Activated CD4-positive, alpha-beta T cell treated with anti-CD3 and anti-CD28 coated beads for 36 hours (primary cell): ENCODE data around the gene HRCT1. TPM values are rescaled to one million over a fixed set of nuclear protein-coding genes. Genes with fewer than 3 reads are reported as not detected.

Source experiments
- ATAC-seq: fragments of 200-7000 bp; cut with Tn5 transposase; one replicate; pipeline ENCODE4 v1.10.0; 2021; ENCODE audit warnings: mild to moderate bottlenecking, moderate library complexity
- CTCF ChIA-PET: fragments of 350-600 bp; sonication (Branson Sonifier 250); formaldehyde crosslinking; loops from one replicate; lab custom pipeline; 2021; ENCODE audit warnings: antibody characterized with exemption; lab: Charles Lee
- POLR2A ChIA-PET: fragments of 350-600 bp; sonication (Branson Sonifier 250); formaldehyde crosslinking; loops from one replicate; lab custom pipeline; 2021; ENCODE audit warnings: antibody characterized with exemption, inconsistent platforms; lab: Charles Lee
- DNase-seq: peaks from one replicate; pipeline ENCODE4 v3.0.0-alpha.2; 2020
- H3K27ac Mint-ChIP-seq: one replicate; pipeline ENCODE4 v1.8.0; 2021; ENCODE audit warnings: mixed read lengths
- H3K27me3 Mint-ChIP-seq: one replicate; pipeline ENCODE4 v1.8.0; 2021; ENCODE audit warnings: mixed read lengths
- H3K36me3 Mint-ChIP-seq: one replicate; pipeline ENCODE4 v1.8.0; 2021; ENCODE audit warnings: low read depth, mixed read lengths
- H3K4me1 Mint-ChIP-seq: one replicate; pipeline ENCODE4 v1.8.0; 2021; ENCODE audit warnings: mixed read lengths
- H3K4me3 Mint-ChIP-seq: one replicate; pipeline ENCODE4 v1.8.0; 2021; ENCODE audit warnings: mild to moderate bottlenecking, moderate library complexity, mixed read lengths
- H3K9me3 Mint-ChIP-seq: one replicate; pipeline ENCODE4 v1.8.0; 2021; ENCODE audit warnings: low read depth, mixed read lengths
- intact Hi-C, 2 experiments: fragments of 100-400 bp; cut with DNase I in 1 of 2; cut with micrococcal nuclease in 1 of 2; formaldehyde crosslinking; loops; one replicate each; pipeline versions ENCODE4 v1.14.2 to v1.15.1; 2022 to 2024; cut with DNase I, micrococcal nuclease
- total RNA-seq, 2 experiments: library from RNA; stranded (reverse); gene quantifications; one replicate each; pipeline ENCODE4 v1.2.3, GENCODE V29; 2021

Gene HRCT1
- total RNA-seq, 2 experiments from 2014 or later = not detected

DNA sequence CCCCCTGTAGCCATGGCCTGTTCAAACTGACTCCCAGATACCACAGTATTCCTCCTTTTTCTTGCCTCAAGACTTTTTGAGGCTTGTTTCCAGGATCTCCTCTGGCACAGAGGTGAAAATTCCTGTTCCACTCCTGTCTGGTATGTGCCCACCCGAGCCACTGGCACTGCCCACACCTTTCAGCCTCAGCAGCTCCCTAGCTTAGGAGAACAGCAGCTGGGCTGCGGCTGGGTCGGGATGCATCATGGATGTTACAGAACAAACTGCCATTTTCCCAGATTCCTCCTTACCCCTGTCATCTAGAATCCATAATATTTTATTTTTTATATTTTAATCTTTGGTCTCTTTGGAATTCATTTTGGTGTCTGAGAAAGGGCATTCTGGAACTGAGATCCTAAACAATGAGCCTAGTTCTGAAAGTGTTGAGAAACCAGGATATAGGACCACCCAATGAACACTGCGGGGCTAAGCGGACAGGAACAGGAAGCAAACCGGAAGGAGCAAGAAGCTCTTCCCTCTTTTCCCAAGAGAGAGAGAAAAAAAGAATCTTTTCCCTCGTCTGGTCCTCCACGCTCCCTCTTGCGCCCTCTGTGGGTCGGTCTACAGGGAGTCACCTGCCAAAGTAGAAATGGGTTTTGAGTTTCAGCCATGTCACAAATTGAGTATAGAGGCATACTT lies 39.5 kb downstream of the HRCT1 start:
- peaks cover 59% of the 10 kb centered on the region for H3K4me1 Mint-ChIP-seq
- ATAC-seq (peak; percentile 76), DNase-seq (peak; percentile 87)
- no peaks in the 10 kb centered on the region for H3K27me3 Mint-ChIP-seq
- H3K4me3 Mint-ChIP-seq = no peak overlapping the region
- H3K9me3 Mint-ChIP-seq = no peaks in the 10 kb centered on the region
- intact Hi-C loops = loop anchor here (1.0 to 2.0 kb wide), 2 partner anchors 35 to 42 kb away; no protein-coding TSS in a partner anchor
- POLR2A ChIA-PET = interaction anchor here (0.7 kb wide), 1 partner anchor 40 kb away, joined by 3 read pairs; no protein-coding TSS in a partner anchor
- no peak overlapping the region for H3K27ac Mint-ChIP-seq
- CTCF ChIA-PET = interaction anchor here (0.6 to 5.5 kb wide), 21 partner anchors 9 to 383 kb away, joined by 3 to 69 read pairs (median 9); partner anchors contain the start of genes HRCT1 and OR2S2
- H3K36me3 Mint-ChIP-seq = no peaks in the 10 kb centered on the region

DNA sequence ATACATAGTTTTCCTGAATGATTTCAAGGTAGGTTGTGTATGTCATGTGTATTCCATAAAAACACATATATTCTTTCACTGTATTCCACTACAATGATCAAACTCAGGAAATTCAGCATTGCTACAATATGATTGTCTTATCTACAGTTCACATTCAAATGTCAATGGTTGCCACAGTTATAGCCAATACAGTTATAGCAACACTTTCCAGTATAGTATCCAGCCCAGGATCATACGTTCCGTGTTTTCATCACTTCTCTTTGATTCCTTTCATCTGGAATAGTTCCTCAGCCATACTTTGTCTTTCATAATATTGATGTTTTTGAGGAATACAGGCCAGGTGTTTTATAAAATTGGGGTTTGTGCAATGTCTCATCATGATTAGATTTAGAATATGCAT lies 42.4 kb downstream of the HRCT1 start:
- no peaks in the 10 kb centered on the region for H3K9me3 Mint-ChIP-seq
- ATAC-seq (no peak), DNase-seq (no peak)
- peaks cover 35% of the 10 kb centered on the region for H3K4me1 Mint-ChIP-seq
- CTCF ChIA-PET = interaction anchor here (2.1 kb wide), 1 partner anchor 45 kb away, joined by 9 read pairs; no protein-coding TSS in a partner anchor
- no peak overlapping the region for H3K27ac Mint-ChIP-seq
- POLR2A ChIA-PET = no interaction called here
- H3K27me3 Mint-ChIP-seq = no peaks in the 10 kb centered on the region
- no peak overlapping the region for H3K4me3 Mint-ChIP-seq
- intact Hi-C loops = no loop called here
- H3K36me3 Mint-ChIP-seq = no peaks in the 10 kb centered on the region

DNA sequence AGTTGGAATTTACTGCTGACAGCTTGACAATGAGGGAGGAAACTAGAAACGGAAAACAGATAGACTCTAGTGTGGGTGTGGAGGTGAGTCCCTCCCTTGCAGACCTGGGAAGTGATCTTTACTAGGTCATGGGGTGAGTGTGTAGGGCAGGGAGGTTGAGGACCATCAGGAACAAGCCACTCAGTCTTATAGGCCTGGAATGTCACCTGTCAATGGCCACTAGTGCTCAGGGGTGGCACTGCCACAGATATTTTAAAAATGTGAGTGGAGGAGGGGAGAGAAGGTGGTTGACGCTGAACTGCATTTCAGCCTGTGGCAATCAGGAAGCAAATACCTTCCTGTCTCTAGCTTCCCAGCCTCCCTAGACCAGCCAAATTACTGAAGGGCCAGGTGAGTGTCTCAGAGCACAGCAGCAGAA lies 42.9 kb downstream of the HRCT1 start:
- POLR2A ChIA-PET = no interaction called here
- ATAC-seq = no peak

DNA sequence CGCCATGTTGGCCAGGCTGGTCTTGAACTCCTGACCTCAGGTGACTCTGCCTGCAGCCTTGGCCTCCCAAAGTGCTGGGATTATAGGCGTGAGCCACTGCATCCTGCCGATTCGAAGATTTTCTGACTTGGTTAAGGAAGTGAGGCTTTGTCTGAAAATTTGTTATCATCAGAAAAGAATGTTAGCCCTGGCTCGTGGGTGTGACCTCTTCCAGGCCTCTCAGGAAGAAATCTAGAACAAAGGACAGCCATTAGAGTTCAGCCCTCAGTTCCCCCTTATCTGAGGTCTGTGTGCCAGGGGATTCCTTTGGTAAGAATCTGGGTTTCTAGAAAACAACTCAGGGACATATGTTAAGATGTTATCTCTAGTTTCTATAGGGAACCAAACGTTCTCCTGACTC lies 45.7 kb downstream of the HRCT1 start:
- ATAC-seq (no peak), DNase-seq (no peak)
- intact Hi-C loops = loop anchor here in 1 of 2 experiments (10.0 kb wide), 1 partner anchor 373 kb away; no protein-coding TSS in a partner anchor
- Mint-ChIP-seq H3K27ac (no peak overlapping the region), H3K9me3 (no peaks in the 10 kb centered on the region), H3K36me3 (no peaks in the 10 kb centered on the region), H3K4me1 (peaks cover 15% of the 10 kb centered on the region), H3K4me3 (no peak overlapping the region), H3K27me3 (peaks cover 5% of the 10 kb centered on the region)
- ChIA-PET CTCF (interaction anchor here (1.0 to 2.3 kb wide), 7 partner anchors 9 to 72 kb away, joined by 3 to 17 read pairs (median 6); no protein-coding TSS in a partner anchor), POLR2A (no interaction called here)

More for the DNA sequence above, 42.9 kb downstream of the HRCT1 start:
- intact Hi-C loops = no loop called here
- peaks cover 30% of the 10 kb centered on the region for H3K4me1 Mint-ChIP-seq
- no peak overlapping the region for H3K4me3 Mint-ChIP-seq
- peak overlapping the region; percentile 13 for H3K27ac Mint-ChIP-seq
- no peak for DNase-seq
- CTCF ChIA-PET = interaction anchor here (2.1 kb wide), 1 partner anchor 46 kb away, joined by 9 read pairs; no protein-coding TSS in a partner anchor
- H3K9me3 Mint-ChIP-seq = no peaks in the 10 kb centered on the region
- H3K36me3 Mint-ChIP-seq = no peaks in the 10 kb centered on the region
- H3K27me3 Mint-ChIP-seq = no peaks in the 10 kb centered on the region

DNA sequence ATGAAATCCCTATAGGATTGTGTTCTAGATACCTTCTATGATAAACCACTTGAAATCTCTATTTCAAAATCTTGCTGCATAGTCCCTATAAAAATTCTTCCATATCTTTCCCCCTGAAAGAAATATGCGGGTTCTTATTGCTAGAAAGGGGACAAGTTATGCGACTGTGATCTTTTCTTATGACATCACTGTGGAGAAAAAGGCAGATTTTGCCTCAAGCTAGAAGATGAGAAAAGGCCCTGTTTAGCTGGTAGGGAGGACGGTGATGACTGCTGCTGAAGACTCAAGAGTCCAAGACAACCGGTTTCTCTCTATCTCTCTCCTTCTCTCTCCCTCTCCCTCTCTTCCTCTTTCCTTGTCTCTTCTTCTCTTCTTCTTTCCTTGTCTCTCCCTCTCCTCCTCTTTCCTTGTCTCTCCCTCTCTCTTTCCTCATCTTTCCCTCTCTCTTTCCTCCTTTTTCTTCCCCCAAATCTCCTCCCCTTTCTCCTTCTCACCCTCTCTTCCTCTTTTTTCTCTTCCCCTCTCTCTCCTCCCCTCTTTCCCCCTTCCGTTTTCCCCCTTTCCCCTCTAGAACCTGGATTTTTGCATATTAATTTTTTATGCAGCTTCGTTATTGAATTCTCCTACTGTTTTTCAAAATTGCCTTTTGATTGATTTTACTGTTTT lies 46.7 kb downstream of the HRCT1 start:
- no peak for ATAC-seq
- H3K9me3 Mint-ChIP-seq = no peaks in the 10 kb centered on the region
- no peak overlapping the region for H3K27ac Mint-ChIP-seq
- no peak for DNase-seq
- POLR2A ChIA-PET = no interaction called here
- no peak overlapping the region for H3K4me3 Mint-ChIP-seq
- CTCF ChIA-PET = interaction anchor here (0.6 to 2.3 kb wide), 16 partner anchors 10 to 1404 kb away, joined by 3 to 17 read pairs (median 4); no protein-coding TSS in a partner anchor
- peaks cover 5% of the 10 kb centered on the region for H3K27me3 Mint-ChIP-seq
- intact Hi-C loops = loop anchor here in 1 of 2 experiments (10.0 kb wide), 1 partner anchor 372 kb away; no protein-coding TSS in a partner anchor
- peaks cover 15% of the 10 kb centered on the region for H3K4me1 Mint-ChIP-seq
- H3K36me3 Mint-ChIP-seq = no peaks in the 10 kb centered on the region

DNA sequence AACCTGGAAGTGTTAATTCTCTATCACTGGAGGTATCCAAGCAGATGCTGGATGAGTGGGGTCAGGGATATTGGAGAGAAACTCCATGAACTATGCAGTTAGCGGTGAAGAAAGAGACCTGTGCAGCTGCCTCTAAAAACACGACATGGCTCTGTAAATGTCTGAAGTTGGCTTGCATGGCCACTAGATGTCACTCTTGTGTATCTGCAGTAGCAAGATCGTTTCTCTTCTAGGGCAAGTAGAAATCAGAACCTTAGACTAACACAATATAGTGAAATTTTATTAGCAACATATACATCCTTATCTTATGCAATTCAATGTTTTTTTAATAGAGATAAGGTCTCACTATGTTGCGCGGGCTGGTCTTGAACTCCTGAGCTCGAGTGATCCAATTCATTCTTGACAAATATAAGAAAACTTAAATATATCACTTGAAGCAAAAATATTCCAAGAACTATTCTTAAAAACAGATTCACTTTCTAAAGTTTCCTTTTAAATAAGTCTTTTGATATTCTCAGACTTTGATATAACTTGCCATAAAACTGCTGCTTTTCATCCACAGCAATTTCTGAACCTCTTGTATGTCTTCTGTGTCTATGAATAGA lies 49.0 kb downstream of the HRCT1 start:
- Mint-ChIP-seq H3K4me1 (peaks cover 4% of the 10 kb centered on the region), H3K27ac (no peak overlapping the region), H3K9me3 (no peaks in the 10 kb centered on the region), H3K27me3 (peaks cover 8% of the 10 kb centered on the region), H3K36me3 (no peaks in the 10 kb centered on the region), H3K4me3 (no peak overlapping the region)
- DNase-seq (peak; percentile 64), ATAC-seq (peak; percentile 83)
- POLR2A ChIA-PET = interaction anchor here (0.6 kb wide), 1 partner anchor 1598 kb away, joined by 4 read pairs; no protein-coding TSS in a partner anchor
- CTCF ChIA-PET = interaction anchor here (0.5 to 7.8 kb wide), 27 partner anchors 9 to 959 kb away, joined by 3 to 121 read pairs (median 4); partner anchors contain the start of genes RECK and TMEM8B
- intact Hi-C loops = loop anchor here (1.0 to 10.0 kb wide), 4 partner anchors 68 to 370 kb away; no protein-coding TSS in a partner anchor

DNA sequence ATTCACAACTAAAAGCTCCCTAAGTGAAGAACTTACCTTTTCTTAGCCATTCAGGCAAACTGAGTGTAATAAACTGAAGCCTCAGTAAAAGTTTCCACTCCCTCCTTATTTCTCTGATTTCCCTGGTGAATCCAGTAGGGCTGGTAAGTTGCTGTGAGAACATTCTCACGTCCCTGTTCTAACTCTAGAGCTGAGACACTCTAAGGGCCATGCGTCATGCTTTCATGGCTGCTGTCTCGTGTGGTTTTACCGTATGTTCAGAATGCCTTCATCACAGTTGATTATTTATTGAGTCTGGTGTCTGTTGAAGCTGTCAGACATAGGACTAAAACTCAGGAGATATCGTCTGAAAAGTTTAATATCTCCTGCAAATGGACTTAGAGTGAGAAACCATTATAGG lies 50.6 kb downstream of the HRCT1 start:
- intact Hi-C loops = loop anchor here in 1 of 2 experiments (10.0 kb wide), 1 partner anchor 368 kb away; no protein-coding TSS in a partner anchor
- Mint-ChIP-seq H3K36me3 (no peaks in the 10 kb centered on the region), H3K27me3 (peaks cover 8% of the 10 kb centered on the region), H3K4me3 (no peak overlapping the region), H3K9me3 (no peaks in the 10 kb centered on the region), H3K27ac (no peak overlapping the region), H3K4me1 (peaks cover 4% of the 10 kb centered on the region)
- POLR2A ChIA-PET = no interaction called here
- no peak for ATAC-seq
- CTCF ChIA-PET = interaction anchor here (0.8 to 7.8 kb wide), 12 partner anchors 12 to 372 kb away, joined by 3 to 121 read pairs (median 5); partner anchors contain the start of gene CLTA
- DNase-seq = no peak

Other genes starting within 250 kb of the HRCT1 start
- gene RMRP, start 248.2 kb upstream of the HRCT1 start, total RNA-seq = over 10,000 TPM in 1 of 2 experiments, 100 to 1,000 TPM in 1; 894 to 11,462 TPM
- gene CCDC107, start 247.9 kb upstream of the HRCT1 start, total RNA-seq = 10 to 100 TPM in 1 of 2 experiments, 1 to 10 TPM in 1; 7.9 to 10.4 TPM
- gene ARHGEF39, start 241.0 kb upstream of the HRCT1 start, total RNA-seq = 10 to 100 TPM; 19.1 to 23.1 TPM
- gene CA9, start 232.3 kb upstream of the HRCT1 start, total RNA-seq = 1 to 10 TPM; 2.9 to 3.1 TPM
- 1 to 10 TPM; 4.3 to 5.5 TPM for gene TPM2, start 216.3 kb upstream of the HRCT1 start, total RNA-seq
- 100 to 1,000 TPM; 217 to 238 TPM for gene TLN1, start 174.0 kb upstream of the HRCT1 start, total RNA-seq
- 10 to 100 TPM; 24.0 to 26.0 TPM for gene CREB3, start 173.5 kb upstream of the HRCT1 start, total RNA-seq
- gene GBA2, start 157.0 kb upstream of the HRCT1 start, total RNA-seq = 10 to 100 TPM; 19.6 to 23.7 TPM
- 10 to 100 TPM; 14.0 to 15.5 TPM for gene RGP1, start 156.9 kb upstream of the HRCT1 start, total RNA-seq
- under 1 TPM in 1 of 2 experiments, not detected in 1; 0.39 TPM for gene MSMP, start 151.9 kb upstream of the HRCT1 start, total RNA-seq
- gene NPR2, start 114.6 kb upstream of the HRCT1 start, total RNA-seq = 10 to 100 TPM in 1 of 2 experiments, 1 to 10 TPM in 1; 9.3 to 10.5 TPM
- gene SPAG8, start 93.9 kb upstream of the HRCT1 start, total RNA-seq = 1 to 10 TPM in 1 of 2 experiments, under 1 TPM in 1; 0.85 to 1.7 TPM
- 10 to 100 TPM; 47.4 to 61.1 TPM for gene HINT2, start 91.2 kb upstream of the HRCT1 start, total RNA-seq
- gene FAM221B, start 77.5 kb upstream of the HRCT1 start, total RNA-seq = not detected
- 1 to 10 TPM; 5.8 to 6.9 TPM for gene TMEM8B, start 77.0 kb upstream of the HRCT1 start, total RNA-seq
- gene OR13J1, start 35.8 kb upstream of the HRCT1 start, total RNA-seq = not detected
- not detected for gene SPAAR, start 3.3 kb downstream of the HRCT1 start, total RNA-seq
- gene OR2S2, start 52.0 kb downstream of the HRCT1 start, total RNA-seq = not detected
- 1 to 10 TPM; 5.0 to 5.6 TPM for gene RECK, start 130.7 kb downstream of the HRCT1 start, total RNA-seq
- 10 to 100 TPM; 13.7 to 18.4 TPM for gene GLIPR2, start 230.5 kb downstream of the HRCT1 start, total RNA-seq